MM.1S (cell line): ENCODE results near the gene ZNF506.
"Not testable (repeated sequence)": the region's sequence is repeated elsewhere in the genome, so short reads cannot be mapped to it uniquely, and the experiment has no call there.

Experiments
- EZH2 ChIP-seq: fragments of 300-600 bp; sonication (generic); optimal IDR thresholded peaks from 2 replicates; pipeline ENCODE3; 2017; ENCODE audit warnings: low read depth, mild to moderate bottlenecking, antibody characterized with exemption, low read length, mixed read lengths
- EZH2phosphoT487 ChIP-seq: fragments of 300-600 bp; sonication (generic); IDR thresholded peaks from 2 replicates; pipeline ENCODE4 v1.6.1; 2018; ENCODE audit warnings: antibody characterized with exemption, low read length
- TF ChIP-seq, protein P1 (sequence below): fragments of 300-600 bp; sonication (generic); IDR thresholded peaks from 2 replicates; pipeline ENCODE4 v1.5.1; 2016; ENCODE audit warnings: antibody characterized with exemption, low read length, mixed read lengths

DNA sequence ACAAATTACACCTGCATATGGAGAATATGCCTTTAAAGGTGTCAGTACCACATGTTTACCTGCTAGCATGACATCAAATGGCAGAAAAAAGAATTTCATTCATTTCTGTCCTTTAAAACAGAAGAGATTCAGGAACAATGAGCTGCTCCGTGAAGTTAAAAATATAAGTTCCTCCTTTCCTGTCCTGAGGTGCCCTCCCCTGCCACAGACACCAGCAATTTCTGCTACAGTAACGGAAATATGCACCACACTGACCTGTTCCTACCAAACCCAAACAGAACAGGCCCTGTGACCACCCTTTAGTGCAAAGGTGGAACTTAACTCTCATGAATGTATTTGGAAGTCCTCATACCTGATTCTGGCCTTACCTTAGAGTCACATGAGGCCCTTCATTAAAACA lies 30.2 kb upstream of the ZNF506 start:
- TF ChIP-seq, protein P1, sequence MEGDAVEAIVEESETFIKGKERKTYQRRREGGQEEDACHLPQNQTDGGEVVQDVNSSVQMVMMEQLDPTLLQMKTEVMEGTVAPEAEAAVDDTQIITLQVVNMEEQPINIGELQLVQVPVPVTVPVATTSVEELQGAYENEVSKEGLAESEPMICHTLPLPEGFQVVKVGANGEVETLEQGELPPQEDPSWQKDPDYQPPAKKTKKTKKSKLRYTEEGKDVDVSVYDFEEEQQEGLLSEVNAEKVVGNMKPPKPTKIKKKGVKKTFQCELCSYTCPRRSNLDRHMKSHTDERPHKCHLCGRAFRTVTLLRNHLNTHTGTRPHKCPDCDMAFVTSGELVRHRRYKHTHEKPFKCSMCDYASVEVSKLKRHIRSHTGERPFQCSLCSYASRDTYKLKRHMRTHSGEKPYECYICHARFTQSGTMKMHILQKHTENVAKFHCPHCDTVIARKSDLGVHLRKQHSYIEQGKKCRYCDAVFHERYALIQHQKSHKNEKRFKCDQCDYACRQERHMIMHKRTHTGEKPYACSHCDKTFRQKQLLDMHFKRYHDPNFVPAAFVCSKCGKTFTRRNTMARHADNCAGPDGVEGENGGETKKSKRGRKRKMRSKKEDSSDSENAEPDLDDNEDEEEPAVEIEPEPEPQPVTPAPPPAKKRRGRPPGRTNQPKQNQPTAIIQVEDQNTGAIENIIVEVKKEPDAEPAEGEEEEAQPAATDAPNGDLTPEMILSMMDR, result not testable (repeated sequence)
- TF ChIP-seq EZH2phosphoT487, EZH2: not testable (repeated sequence)
